Calu3 (cell line): ENCODE results near the gene SLC16A13. TPM values are rescaled to one million over a fixed set of nuclear protein-coding genes. Genes with fewer than 3 reads are reported as not detected.
"Not testable (repeated sequence)": the region's sequence is repeated elsewhere in the genome, so short reads cannot be mapped to it uniquely, and the experiment has no call there.

Source experiments
- BruUV-seq: library from RNA; stranded (reverse); fragments of 400-500 nt; replicated peaks from 2 replicates; lab custom pipeline; 2021; lab: Mats Ljungman, UMichigan
- CTCF ChIA-PET: fragments of 300-600 bp; sonication (Branson Sonifier 250); formaldehyde crosslinking; loops from one replicate; lab custom pipeline; 2022; ENCODE audit warnings: antibody characterized with exemption; lab: Charles Lee
- DNase-seq: peaks from one replicate; pipeline ENCODE4 v3.0.0; 2022
- H3K27ac Mint-ChIP-seq: one replicate; pipeline ENCODE4 v1.8.0; 2022; ENCODE audit warnings: mixed read lengths; ENCODE audit not compliant: unreplicated experiment
- H3K27me3 Mint-ChIP-seq: one replicate; pipeline ENCODE4 v1.8.0; 2022; ENCODE audit warnings: mixed read lengths; ENCODE audit not compliant: unreplicated experiment
- H3K36me3 Mint-ChIP-seq: one replicate; pipeline ENCODE4 v1.8.0; 2022; ENCODE audit warnings: mild to moderate bottlenecking, moderate library complexity, mixed read lengths; ENCODE audit not compliant: insufficient read depth, unreplicated experiment
- H3K4me1 Mint-ChIP-seq: one replicate; pipeline ENCODE4 v1.8.0; 2022; ENCODE audit warnings: mild to moderate bottlenecking, low read depth, mixed read lengths; ENCODE audit not compliant: unreplicated experiment
- H3K4me3 Mint-ChIP-seq: one replicate; pipeline ENCODE4 v1.8.0; 2022; ENCODE audit warnings: mild to moderate bottlenecking, low read depth, moderate library complexity, mixed read lengths; ENCODE audit not compliant: unreplicated experiment
- H3K9me3 Mint-ChIP-seq: one replicate; pipeline ENCODE4 v1.8.0; 2022; ENCODE audit warnings: low read depth, mixed read lengths; ENCODE audit not compliant: unreplicated experiment
- intact Hi-C: fragments of 100-400 bp; cut with micrococcal nuclease; formaldehyde crosslinking; loops from one replicate; pipeline ENCODE4 v1.10.0; 2022; ENCODE audit not compliant: unreplicated experiment
- total RNA-seq: library from RNA; stranded (reverse); gene quantifications from 2 replicates; pipeline ENCODE4 v1.2.3, GENCODE V29; 2022
- TF ChIP-seq, protein P1 (sequence below): fragments of 200-600 bp; IDR thresholded peaks from one replicate; pipeline ENCODE4 v1.8.0; 2022; ENCODE audit warnings: antibody characterized with exemption; ENCODE audit not compliant: unreplicated experiment

Gene SLC16A13
- total RNA-seq, 1 experiment from 2014 or later, result 11.6 TPM

DNA sequence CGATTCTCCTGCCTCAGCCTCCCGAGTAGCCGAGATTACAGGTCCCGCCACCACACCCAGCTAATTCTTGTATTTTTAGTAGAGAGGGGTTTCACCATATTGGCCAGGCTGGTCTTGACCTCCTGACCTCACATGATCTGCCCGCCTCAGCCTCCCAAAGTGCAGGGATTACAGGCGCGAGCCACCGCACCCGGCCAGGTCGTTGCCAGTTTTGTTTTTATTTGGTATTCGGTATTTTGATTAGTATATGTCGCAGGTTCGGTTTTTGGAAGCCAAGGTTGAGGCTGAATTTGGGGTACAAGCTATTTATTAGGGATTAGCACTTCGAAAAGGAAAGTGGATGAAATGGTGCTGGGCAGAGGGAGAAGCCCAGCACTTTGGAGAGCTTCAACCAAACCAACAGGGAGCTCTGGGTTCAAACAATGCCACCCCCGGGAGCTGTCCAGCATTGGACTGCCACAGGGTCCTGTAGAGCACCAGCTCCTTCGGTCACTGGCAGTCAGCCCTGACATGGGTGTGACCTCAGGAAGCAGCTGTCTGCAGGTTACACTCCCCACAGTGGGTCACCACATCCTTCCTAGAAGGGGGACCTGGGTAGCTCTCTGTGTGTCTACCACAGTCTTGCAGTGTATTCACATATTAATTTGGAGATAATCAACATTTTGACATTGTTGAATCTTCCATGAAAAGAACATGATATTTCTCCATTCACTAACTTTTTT is 45.7 kb downstream of the SLC16A13 start:
- BruUV-seq, result no TSS peak
- no peak for DNase-seq
- H3K9me3 Mint-ChIP-seq, result no peaks in the 10 kb centered on the region
- TF ChIP-seq, protein P1, sequence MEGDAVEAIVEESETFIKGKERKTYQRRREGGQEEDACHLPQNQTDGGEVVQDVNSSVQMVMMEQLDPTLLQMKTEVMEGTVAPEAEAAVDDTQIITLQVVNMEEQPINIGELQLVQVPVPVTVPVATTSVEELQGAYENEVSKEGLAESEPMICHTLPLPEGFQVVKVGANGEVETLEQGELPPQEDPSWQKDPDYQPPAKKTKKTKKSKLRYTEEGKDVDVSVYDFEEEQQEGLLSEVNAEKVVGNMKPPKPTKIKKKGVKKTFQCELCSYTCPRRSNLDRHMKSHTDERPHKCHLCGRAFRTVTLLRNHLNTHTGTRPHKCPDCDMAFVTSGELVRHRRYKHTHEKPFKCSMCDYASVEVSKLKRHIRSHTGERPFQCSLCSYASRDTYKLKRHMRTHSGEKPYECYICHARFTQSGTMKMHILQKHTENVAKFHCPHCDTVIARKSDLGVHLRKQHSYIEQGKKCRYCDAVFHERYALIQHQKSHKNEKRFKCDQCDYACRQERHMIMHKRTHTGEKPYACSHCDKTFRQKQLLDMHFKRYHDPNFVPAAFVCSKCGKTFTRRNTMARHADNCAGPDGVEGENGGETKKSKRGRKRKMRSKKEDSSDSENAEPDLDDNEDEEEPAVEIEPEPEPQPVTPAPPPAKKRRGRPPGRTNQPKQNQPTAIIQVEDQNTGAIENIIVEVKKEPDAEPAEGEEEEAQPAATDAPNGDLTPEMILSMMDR, result no peak
- intact Hi-C loops, result no loop called here
- no peaks in the 10 kb centered on the region for H3K4me1 Mint-ChIP-seq
- CTCF ChIA-PET, result interaction anchor here (0.5 kb wide), 1 partner anchor 22 kb away, joined by 4 read pairs; no protein-coding TSS in a partner anchor
- H3K4me3 Mint-ChIP-seq, result no peak overlapping the region
- peaks cover 53% of the 10 kb centered on the region for H3K27me3 Mint-ChIP-seq
- no peaks in the 10 kb centered on the region for H3K36me3 Mint-ChIP-seq
- H3K27ac Mint-ChIP-seq, result no peak overlapping the region

DNA sequence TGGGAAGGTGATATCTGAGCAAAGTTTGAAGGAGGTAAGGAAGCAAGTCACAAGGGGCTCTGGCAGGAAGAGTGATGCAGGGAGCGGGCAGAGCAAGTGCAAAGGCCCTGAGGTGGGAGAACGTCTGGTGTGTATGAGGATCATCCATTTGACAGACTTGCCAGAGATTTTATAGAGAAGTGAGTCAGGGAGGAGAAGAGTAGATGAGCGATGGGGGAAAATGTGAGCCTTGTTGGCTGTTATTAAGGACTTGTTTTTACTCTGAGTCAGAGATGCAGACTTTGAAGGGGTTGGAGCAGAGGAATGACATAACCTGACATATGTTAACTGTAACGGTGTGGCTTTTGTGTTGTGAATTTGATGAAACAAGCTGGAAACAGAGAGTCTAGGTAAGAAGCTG is 47.8 kb downstream of the SLC16A13 start:
- H3K27me3 Mint-ChIP-seq, result peaks cover 32% of the 10 kb centered on the region
- TF ChIP-seq, protein P1, result no peak
- H3K9me3 Mint-ChIP-seq, result no peaks in the 10 kb centered on the region
- no peak for DNase-seq
- no peaks in the 10 kb centered on the region for H3K36me3 Mint-ChIP-seq
- BruUV-seq, result no TSS peak
- CTCF ChIA-PET, result no interaction called here
- no peak overlapping the region for H3K4me3 Mint-ChIP-seq
- H3K27ac Mint-ChIP-seq, result no peak overlapping the region
- H3K4me1 Mint-ChIP-seq, result peaks cover 9% of the 10 kb centered on the region
- intact Hi-C loops, result no loop called here

DNA sequence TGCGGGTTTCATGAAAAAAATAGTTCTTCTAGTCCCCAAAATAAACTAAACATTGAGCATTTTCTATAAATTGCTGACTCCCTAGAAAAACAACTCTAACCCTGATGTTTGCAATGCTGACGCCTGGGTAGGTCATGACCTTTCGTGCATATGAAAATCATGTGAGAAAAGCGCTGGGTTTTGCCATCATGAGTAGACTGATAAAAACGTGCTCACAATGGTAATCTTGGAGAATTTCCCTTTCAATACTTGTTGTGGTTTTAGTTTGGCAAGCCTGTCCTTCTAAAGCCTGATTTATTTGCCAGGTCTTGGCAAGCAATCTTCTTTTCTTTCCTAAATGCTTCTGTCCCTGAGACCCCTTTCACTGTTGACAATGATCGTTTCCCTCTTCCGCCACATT is 48.3 kb downstream of the SLC16A13 start:
- CTCF ChIA-PET, result no interaction called here
- BruUV-seq, result no TSS peak

DNA sequence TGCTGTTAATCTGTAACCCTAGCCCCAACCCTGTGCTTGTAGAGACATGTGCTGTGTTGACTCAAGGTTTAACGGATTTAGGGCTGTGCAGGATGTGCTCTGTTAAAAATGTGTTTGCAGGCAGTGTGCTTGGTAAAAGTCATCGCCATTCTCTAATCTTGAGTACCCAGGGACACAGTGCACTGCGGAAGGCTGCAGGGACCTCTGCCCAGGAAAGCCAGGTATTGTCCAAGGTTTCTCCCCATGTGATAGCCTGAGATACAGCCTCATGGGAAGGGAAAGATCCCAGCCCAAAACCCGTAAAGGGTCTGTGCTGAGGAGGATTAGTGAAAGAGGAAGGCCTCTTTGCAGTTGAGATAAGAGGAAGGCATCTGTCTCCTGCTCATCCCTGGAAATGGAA is 52.6 kb downstream of the SLC16A13 start:
- DNase-seq, BruUV-seq, H3K4me3 Mint-ChIP-seq, CTCF ChIA-PET, H3K36me3 Mint-ChIP-seq, H3K27ac Mint-ChIP-seq, intact Hi-C loops, H3K27me3 Mint-ChIP-seq, H3K9me3 Mint-ChIP-seq: not testable (repeated sequence)
- H3K4me1 Mint-ChIP-seq, result peaks cover 12% of the 10 kb centered on the region

More for the DNA sequence above, 48.3 kb downstream of the SLC16A13 start:
- H3K4me1 Mint-ChIP-seq, result peaks cover 12% of the 10 kb centered on the region
- intact Hi-C loops, result no loop called here
- H3K27ac Mint-ChIP-seq, result no peak overlapping the region
- TF ChIP-seq, protein P1, result no peak
- no peak overlapping the region for H3K4me3 Mint-ChIP-seq
- no peak for DNase-seq
- H3K27me3 Mint-ChIP-seq, result peaks cover 28% of the 10 kb centered on the region
- H3K36me3 Mint-ChIP-seq, result no peaks in the 10 kb centered on the region
- H3K9me3 Mint-ChIP-seq, result no peaks in the 10 kb centered on the region

DNA sequence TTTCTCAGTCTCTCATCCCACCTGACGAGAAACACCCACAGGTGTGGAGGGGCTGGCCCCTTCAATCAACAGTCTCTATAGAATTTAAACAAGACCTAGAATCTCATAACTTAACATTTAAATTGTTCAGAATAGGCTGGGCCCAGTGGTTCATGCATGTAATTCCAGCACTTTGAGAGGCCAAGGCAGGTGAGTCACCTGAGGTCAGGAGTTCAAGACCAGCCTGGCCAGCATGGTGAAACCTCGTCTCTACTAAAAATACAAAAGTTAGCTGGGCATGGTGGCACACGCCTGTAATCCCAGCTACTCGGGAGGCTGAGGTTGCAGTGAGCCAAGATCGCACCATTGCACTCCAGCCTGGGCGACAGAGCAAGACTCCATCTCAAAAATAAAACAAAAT is 53.8 kb downstream of the SLC16A13 start:
- intact Hi-C loops, H3K4me3 Mint-ChIP-seq, CTCF ChIA-PET, BruUV-seq, DNase-seq, H3K27ac Mint-ChIP-seq, H3K36me3 Mint-ChIP-seq, H3K9me3 Mint-ChIP-seq: not testable (repeated sequence)
- Mint-ChIP-seq H3K27me3 (peaks cover 10% of the 10 kb centered on the region), H3K4me1 (peaks cover 18% of the 10 kb centered on the region)

Other genes with a start within 250 kb of the SLC16A13 start
- gene TEKT1, start 204.3 kb upstream of the SLC16A13 start, total RNA-seq, result not detected in 2 replicates
- not detected in 2 replicates for gene ALOX12, start 40.0 kb upstream of the SLC16A13 start, total RNA-seq
- gene RNASEK, start 23.4 kb upstream of the SLC16A13 start, total RNA-seq, result 120 and 124 TPM in 2 replicates
- gene BCL6B, start 13.0 kb upstream of the SLC16A13 start, total RNA-seq, result not detected in 2 replicates
- not detected in 2 replicates for gene SLC16A11, start 8.1 kb downstream of the SLC16A13 start, total RNA-seq
- gene CLEC10A, start 44.2 kb downstream of the SLC16A13 start, total RNA-seq, result not detected in 2 replicates
- not detected in 2 replicates for gene ASGR2, start 78.8 kb downstream of the SLC16A13 start, total RNA-seq
- gene ASGR1, start 143.4 kb downstream of the SLC16A13 start, total RNA-seq, result 0.26 TPM in 1 of 2 replicates, not detected in the other
- gene DLG4, start 183.8 kb downstream of the SLC16A13 start, total RNA-seq, result 2.0 and 4.6 TPM in 2 replicates
- 552 and 615 TPM in 2 replicates for gene ACADVL, start 183.9 kb downstream of the SLC16A13 start, total RNA-seq
- 44.8 and 45.7 TPM in 2 replicates for gene DVL2, start 198.5 kb downstream of the SLC16A13 start, total RNA-seq
- 30.2 and 31.6 TPM in 2 replicates for gene PHF23, start 203.4 kb downstream of the SLC16A13 start, total RNA-seq
- 183 and 188 TPM in 2 replicates for gene GABARAP, start 206.4 kb downstream of the SLC16A13 start, total RNA-seq
- 85.2 and 85.3 TPM in 2 replicates for gene CTDNEP1, start 215.7 kb downstream of the SLC16A13 start, total RNA-seq
- gene ELP5, start 216.2 kb downstream of the SLC16A13 start, total RNA-seq, result 20.3 and 21.3 TPM in 2 replicates
- gene CLDN7, start 226.5 kb downstream of the SLC16A13 start, total RNA-seq, result 266 and 314 TPM in 2 replicates
- 0.19 and 0.20 TPM in 2 replicates for gene SLC2A4, start 245.7 kb downstream of the SLC16A13 start, total RNA-seq